GM19468 (cell line): ENCODE results near the gene MBOAT2.
A peak's percentile ranks its signal among the peaks of the same experiment; 100 is the strongest.
"Not testable (repeated sequence)": the region's sequence is repeated elsewhere in the genome, so short reads cannot be mapped to it uniquely, and the experiment has no call there.

Experiments
- ATAC-seq: cut with Tn5 transposase; IDR thresholded peaks from one replicate; pipeline ENCODE4 v1.9.1; 2021; ENCODE audit warnings: mild to moderate bottlenecking, moderate library complexity, moderate number of reproducible peaks; ENCODE audit not compliant: unreplicated experiment; ENCODE audit errors: extremely low read depth

Gene MBOAT2, protein sequence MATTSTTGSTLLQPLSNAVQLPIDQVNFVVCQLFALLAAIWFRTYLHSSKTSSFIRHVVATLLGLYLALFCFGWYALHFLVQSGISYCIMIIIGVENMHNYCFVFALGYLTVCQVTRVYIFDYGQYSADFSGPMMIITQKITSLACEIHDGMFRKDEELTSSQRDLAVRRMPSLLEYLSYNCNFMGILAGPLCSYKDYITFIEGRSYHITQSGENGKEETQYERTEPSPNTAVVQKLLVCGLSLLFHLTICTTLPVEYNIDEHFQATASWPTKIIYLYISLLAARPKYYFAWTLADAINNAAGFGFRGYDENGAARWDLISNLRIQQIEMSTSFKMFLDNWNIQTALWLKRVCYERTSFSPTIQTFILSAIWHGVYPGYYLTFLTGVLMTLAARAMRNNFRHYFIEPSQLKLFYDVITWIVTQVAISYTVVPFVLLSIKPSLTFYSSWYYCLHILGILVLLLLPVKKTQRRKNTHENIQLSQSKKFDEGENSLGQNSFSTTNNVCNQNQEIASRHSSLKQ

DNA sequence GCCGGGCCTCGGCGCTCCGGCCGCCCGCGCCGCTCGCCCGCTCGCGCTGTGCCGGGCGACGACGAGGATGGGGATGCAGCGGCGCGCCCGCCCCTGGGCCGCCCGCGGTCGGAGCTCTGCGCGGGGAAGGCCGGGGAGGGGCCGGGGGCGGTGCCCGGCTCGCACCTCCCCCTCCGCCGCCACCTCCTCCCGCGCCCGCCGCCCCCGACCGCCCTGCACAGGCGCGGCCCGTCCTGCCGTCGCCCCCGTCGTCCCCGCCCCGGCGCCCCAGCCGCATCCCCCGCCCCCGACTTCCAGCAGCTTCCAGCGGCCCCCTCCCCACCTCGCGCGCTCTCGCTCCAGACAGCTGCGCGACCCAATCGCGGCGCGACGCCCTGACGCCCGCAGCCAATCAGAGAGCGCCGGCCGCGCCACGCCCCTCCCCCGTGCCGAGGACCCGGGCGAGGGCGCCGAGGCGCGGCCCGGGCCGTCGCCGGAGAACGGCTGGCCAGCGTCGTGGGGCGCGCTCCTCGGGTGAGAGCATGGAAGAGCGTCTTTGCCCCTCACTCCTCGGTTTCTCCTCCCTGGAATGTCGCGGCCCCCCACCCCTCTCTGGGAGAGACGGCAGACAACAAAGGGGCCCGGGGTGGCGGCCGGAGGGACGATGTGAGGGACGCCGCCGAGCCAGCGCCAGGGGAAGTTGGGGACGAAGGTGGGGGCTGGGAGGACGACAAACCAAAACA, at the start of gene MBOAT2:
Gene MBOAT2, minus strand, starts transcription at position 69 of the 722 bp plus-strand sequence. CDS start 70 bp downstream, outside the sequence.
- ATAC-seq = peak; percentile 77

DNA sequence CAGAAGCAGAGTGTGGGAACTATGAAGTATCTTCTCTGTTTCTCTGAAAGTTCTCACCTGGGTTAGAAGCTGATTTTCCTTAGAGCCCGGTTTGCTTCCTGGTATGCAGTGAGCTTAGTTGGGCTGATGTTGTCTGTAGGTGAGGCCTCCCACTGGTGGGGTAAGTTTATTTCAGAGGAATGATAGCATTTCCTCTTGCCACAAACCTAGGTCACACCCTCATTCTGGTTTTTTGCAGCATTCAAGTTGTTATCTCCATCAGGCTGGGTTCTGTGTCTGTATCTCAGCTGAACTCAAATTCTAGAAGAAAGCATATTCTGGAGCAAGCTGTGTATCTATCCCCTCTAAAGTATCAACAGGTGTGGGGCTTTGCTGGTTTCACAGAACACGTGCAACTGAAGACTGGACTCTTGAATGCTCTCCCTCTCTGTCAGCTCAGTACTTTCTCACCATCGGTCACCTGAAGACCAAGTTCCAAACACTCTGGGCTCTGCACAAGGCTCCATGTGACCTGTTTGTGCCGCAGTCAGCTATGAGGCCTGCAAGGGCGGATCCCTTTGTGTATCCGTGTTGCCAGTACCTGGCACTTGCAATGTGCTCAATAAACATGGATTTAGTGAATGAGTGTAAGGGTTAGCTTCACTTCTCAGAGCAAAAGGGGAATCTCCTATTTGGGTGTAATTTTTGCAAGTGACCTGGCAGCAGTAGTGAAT, 49.5 kb upstream of the MBOAT2 start:
- no peak for ATAC-seq

- ATAC-seq = not testable (repeated sequence)
Observed at GRCh38 chr2:9051451-9051850, 48.0 kb upstream of the MBOAT2 start.

- no peak for ATAC-seq
Observed at GRCh38 chr2:9050122-9050809, 46.8 kb upstream of the MBOAT2 start.

DNA sequence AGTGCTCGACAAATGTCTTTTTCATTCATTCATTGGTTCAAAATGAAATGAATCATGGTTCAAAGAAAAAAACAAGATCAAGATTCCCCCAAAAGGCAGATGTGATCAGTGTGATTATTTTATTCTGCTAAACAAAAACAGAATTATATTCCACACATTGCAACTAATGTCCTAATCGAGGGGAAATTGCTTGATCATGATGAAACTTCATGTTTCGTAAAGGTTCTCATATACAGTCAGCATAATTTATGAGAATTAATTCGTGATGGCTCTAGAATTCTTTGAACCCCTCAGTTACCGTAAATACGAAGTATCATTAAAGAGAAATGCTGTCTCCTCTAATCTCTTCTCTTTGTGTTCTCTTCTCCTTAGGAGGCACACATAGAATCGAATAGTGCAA, 42.1 kb upstream of the MBOAT2 start:
- ATAC-seq = no peak

DNA sequence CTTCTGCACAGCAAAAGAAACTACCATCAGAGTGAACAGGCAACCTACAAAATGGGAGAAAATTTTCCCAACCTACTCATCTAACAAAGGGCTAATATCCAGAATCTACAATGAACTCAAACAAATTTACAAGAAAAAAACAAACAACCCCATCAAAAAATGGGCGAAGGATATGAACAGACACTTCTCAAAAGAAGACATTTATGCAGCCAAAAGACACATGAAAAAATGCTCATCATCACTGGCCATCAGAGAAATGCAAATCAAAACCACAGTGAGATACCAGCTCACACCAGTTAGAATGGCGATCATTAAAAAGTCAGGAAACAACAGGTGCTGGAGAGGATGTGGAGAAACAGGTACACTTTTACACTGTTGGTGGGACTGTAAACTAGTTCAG, 40.0 kb upstream of the MBOAT2 start:
- ATAC-seq = not testable (repeated sequence)

DNA sequence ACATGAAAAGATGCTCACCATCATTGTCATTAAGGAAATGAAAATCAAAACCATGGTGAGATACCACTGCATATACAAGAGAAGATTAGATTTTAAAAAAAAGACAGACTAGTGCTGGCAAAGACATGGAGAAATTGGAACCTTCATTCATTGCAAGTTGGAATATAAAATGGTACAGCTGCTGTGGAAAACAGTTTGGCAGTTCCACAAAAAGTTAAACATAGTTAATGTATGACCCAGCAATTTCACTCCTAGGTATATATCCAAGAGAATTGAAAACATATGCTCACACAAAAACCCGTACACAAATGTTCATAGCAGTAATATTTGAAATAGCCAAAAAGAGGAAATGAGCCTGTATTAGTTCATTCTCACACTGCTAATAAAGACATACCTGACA, 33.7 kb upstream of the MBOAT2 start:
- no peak for ATAC-seq

- ATAC-seq = no peak
Observed at GRCh38 chr2:9033385-9034168, 30.1 kb upstream of the MBOAT2 start.

DNA sequence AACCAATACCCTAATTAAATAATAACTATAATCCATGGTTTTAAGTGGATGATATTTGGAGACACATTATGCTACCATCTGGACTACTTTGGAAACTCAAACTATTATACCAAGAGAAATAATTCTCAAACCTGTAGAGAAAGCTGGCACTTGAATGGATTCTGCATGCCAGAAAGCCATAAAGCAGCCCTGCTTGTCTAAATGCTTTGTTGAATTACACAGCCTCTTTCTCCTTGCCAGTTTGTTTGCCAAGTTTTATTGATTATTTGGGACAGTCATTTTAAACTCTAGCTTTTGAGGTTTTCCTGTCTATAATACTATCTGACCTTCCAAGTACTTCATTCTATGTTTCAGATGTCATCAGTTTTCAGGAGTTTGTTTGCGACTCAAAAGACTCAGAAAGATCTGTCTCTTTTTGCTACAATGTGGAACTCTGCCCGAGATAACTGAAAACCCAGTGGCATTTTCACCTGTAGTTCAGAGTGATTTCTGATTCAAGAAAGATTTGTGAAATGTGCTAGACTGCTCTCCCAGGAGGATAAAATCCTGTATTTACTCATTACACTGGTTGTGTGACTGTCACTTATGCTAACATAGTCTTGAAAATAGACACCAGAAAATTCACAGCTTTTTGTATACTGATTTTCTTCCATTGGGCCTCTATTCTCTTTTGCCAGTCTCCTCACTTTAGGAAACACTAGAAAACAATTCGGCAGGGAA, 29.2 kb upstream of the MBOAT2 start:
- no peak for ATAC-seq

GRCh38 chr2:9032121-9032520, 28.6 kb upstream of the MBOAT2 start:
- ATAC-seq = no peak

- no peak for ATAC-seq
Observed at GRCh38 chr2:9031246-9031645, 27.8 kb upstream of the MBOAT2 start.

DNA sequence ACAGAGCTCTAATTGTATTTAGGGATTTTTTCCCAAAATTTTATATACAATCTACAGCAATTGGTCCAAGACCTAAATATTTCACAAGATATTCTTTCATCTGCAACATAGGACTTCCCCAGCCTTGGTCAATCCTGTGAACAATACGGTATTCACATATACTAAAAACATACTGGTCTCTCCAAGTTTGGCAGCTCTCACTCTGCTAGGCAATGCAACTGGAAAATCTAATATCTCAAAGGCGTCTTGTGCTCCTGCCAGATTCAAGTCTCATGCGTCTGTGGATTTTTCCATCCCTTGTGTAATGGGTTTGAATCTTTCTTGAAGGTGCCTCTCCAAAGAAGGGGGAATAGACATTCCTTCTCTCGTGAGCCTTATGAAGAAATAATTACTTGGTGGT, 27.4 kb upstream of the MBOAT2 start:
- no peak for ATAC-seq

DNA sequence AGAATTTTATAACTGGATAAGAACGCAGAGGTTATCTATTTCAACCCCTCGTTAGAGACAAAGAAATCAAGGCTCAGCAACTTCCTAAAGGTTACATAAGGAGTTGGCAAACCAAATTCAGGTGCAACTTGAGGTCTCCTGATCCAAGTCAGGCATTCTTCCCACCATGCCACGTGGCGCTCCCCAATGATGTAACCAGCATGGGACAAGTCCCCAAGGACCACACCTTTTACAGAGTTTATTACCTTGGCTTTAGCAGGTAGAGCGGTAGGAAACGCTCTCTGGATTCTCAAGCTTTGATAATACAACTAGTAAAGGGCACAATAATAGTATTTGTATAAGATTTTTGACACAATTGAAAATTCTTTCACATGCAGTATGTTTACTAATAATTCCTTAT, 26.7 kb upstream of the MBOAT2 start:
- no peak for ATAC-seq

GRCh38 chr2:9029721-9030120, 26.2 kb upstream of the MBOAT2 start:
- no peak for ATAC-seq

DNA sequence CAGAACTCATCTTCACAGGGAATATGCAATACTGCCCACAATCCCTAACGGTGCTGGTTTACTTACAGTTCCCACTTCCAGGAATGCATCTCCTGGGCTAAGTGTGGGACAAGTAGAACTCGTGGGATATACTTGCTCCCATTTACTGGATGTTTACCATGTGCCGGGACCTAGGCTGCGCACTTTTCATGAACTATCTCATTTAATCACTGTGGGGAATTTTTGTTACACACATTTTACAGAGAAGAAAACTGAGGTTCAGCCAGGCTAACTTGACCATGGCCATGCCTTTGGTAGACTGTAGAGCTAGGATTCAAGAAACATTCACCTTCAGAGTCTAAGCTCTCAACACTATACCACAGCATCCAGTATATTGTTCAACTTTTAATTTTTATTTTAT, 24.4 kb upstream of the MBOAT2 start:
- ATAC-seq = no peak

DNA sequence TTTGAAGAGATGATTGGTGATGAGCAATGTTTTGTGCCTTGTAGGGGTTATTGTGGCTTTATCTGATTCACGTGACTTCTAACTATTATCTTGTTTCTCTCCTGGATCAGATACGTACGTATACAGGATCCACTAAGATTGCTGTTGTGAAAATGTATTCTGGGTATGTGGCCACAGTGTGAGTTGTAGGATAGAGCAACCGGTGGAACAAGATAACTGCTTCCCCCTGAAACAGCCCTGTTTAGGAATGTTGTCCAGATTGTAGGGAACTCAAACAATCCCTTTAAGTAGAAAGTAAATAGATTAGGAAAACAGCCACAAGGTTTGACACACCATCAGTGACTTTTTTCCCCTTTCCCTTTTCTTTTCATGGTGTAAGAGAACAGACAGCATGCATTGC, 22.3 kb upstream of the MBOAT2 start:
- ATAC-seq = no peak

DNA sequence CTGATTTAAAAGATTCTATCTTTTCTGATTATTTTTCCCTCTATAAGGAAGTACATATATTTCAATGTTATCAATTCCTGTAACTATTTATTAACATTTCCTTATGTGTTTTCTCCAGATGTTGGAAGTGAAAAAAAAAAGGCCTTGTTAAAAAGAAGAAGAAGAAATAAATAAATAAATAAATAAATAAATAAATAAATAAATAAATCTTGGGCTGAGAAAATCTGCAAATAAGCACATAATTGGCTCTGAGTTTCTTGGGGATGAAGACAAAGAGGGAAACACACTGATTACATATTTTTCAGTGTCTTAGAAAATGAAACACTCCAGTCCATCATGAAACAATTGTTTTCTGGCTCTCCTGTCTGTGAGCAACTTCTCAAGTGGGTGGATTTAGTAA, 21.1 kb upstream of the MBOAT2 start:
- ATAC-seq = no peak

GRCh38 chr2:9021563-9022211, 18.2 kb upstream of the MBOAT2 start:
- no peak for ATAC-seq
